Kidney epithelial cell (primary cell): Measurements from ENCODE around the gene PLA2G4A. TPM values are rescaled to one million over a fixed set of nuclear protein-coding genes. Genes with fewer than 3 reads are reported as not detected.
A peak's percentile ranks its signal among the peaks of the same experiment; 100 is the strongest.

Experiments
- DNase-seq: peaks from one replicate; pipeline ENCODE4 v3.0.0-alpha.2; 2010; ENCODE audit warnings: low read depth
- H3K27me3 ChIP-seq: 2 replicates; pipeline ENCODE4 v1.6.0; 2011; ENCODE audit warnings: low read length; ENCODE audit not compliant: control insufficient read depth, insufficient read depth
- H3K36me3 ChIP-seq: 2 replicates; pipeline ENCODE4 v1.5.1; 2011; ENCODE audit warnings: low read length; ENCODE audit not compliant: control insufficient read depth, insufficient read depth
- H3K4me3 ChIP-seq: 2 replicates; pipeline ENCODE4 v1.5.1; 2011; ENCODE audit warnings: low read depth, mild to moderate bottlenecking, control low read depth, low read length
- total RNA-seq: library from RNA; depleted of rRNA; stranded (reverse); fragments of >200 nt; gene quantifications from 2 replicates; pipeline ENCODE4 v1.2.3, GENCODE V29; 2015
- TF ChIP-seq, protein P1 (sequence below): IDR thresholded peaks from 2 replicates; pipeline ENCODE4 v1.5.1; 2011; ENCODE audit warnings: mild to moderate bottlenecking, moderate library complexity, low read length, control low read depth, inconsistent platforms; ENCODE audit not compliant: insufficient read depth, poor library complexity, severe bottlenecking

PLA2G4A gene
- total RNA-seq, 1 donor from 2014 or later = 0.71 TPM

DNA sequence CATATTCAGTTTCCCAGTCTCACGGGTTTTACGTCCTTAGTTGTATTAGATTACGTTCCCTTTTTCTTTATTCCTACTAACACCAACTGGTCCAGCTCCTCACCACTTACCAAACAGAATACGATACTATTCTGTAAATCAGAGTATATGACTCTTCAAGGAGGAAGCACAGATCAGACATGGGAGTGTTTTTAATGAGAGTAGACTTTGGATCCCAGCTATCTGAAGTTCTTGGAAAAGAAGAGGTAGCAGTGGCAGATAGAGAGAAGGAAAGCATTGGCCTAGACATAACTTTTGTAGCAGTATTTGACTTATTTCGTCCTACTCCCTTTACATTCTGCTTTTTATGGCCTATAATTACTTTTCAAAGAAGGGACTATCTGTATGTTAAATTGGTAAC is 24.1 kb upstream of the PLA2G4A start:
- TF ChIP-seq, protein P1, sequence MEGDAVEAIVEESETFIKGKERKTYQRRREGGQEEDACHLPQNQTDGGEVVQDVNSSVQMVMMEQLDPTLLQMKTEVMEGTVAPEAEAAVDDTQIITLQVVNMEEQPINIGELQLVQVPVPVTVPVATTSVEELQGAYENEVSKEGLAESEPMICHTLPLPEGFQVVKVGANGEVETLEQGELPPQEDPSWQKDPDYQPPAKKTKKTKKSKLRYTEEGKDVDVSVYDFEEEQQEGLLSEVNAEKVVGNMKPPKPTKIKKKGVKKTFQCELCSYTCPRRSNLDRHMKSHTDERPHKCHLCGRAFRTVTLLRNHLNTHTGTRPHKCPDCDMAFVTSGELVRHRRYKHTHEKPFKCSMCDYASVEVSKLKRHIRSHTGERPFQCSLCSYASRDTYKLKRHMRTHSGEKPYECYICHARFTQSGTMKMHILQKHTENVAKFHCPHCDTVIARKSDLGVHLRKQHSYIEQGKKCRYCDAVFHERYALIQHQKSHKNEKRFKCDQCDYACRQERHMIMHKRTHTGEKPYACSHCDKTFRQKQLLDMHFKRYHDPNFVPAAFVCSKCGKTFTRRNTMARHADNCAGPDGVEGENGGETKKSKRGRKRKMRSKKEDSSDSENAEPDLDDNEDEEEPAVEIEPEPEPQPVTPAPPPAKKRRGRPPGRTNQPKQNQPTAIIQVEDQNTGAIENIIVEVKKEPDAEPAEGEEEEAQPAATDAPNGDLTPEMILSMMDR = no peak
- H3K4me3 ChIP-seq = no peak overlapping the region
- no peaks in the 10 kb centered on the region for H3K36me3 ChIP-seq
- DNase-seq = no peak
- H3K27me3 ChIP-seq = no peaks in the 10 kb centered on the region

DNA sequence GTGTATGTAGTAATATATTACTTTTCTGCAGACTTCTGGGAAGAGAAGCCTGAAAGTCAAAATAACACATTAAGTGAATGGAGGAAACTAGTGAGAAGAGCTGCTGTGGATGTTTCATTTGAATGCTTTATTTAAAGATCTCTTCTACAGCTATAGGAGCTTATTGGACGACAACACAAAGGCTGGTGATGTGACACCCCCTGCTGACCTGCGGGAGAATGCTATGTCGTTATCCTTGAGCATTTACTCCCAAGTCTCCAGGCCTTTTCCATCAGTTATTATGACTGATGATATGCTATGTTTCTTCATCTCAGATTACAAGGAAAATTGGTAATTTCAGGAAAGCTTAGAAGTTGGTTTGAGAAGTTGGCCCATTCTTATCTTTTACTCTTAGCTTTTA is 22.3 kb upstream of the PLA2G4A start:
- TF ChIP-seq, protein P1 = no peak
- no peak for DNase-seq
- no peak overlapping the region for H3K4me3 ChIP-seq
- no peaks in the 10 kb centered on the region for H3K27me3 ChIP-seq
- H3K36me3 ChIP-seq = no peaks in the 10 kb centered on the region

DNA sequence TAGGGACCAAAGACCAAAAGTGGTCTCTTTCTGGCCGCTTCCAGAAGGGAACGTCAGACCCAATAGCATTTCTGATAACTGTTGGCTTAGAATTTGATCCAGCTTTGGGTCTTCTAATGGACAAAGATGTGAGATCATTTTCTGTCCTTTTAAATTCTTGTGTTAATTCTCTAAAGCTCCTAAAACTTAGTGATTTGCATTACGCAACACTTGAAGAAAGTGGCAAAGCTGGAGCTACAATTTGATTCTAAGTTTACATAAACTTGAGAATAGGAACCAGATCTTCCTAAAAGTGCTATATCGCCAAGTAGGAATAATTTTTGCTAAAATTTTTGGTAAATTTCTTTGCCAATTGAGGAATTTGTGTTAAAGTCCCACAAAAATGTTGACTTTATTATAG is 21.6 kb upstream of the PLA2G4A start:
- Histone ChIP-seq H3K36me3 (no peaks in the 10 kb centered on the region), H3K27me3 (no peaks in the 10 kb centered on the region), H3K4me3 (no peak overlapping the region)
- TF ChIP-seq, protein P1 = no peak
- DNase-seq = no peak

DNA sequence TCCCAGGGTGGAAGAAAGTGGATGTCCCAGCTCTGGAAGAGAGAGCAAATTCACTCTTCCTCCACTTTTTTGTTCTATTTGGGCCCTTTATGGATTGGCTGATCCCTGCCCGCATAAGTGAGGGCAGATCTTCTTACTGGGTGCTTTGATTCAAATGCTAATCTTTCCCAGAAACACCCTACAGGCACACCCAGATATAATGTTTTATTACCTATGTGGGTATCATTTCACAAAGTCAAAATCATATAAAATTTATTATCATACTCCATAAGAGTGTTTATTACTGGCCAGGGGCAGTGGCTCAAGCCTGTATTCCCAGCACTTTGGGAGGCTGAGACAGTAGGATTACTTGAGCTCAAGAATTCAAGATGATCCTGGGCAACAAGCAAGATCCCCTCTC is 16.9 kb upstream of the PLA2G4A start:
- Histone ChIP-seq H3K36me3 (no peaks in the 10 kb centered on the region), H3K4me3 (no peak overlapping the region), H3K27me3 (no peaks in the 10 kb centered on the region)
- TF ChIP-seq, protein P1 = no peak
- no peak for DNase-seq

DNA sequence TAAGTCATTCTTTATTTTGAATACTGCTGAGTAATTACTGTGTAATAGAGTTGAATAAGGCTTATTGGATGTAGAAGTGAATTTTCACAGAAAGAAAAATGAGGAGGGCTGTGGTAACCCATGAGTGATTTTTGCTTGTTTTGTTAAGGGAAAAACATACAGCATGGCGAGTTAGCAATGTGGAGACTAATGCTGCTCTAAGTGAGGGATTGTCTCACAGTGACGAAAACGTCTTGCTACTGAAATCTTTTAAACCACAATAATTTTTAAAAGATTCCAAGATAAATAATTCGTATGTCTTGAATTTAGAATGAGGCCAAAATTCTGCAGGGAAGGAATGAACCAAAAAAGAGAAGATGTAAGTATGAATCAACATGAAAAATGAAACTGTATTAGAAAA is 16.2 kb upstream of the PLA2G4A start:
- DNase-seq = peak; percentile 5
- TF ChIP-seq, protein P1 = no peak
- Histone ChIP-seq H3K36me3 (no peaks in the 10 kb centered on the region), H3K27me3 (no peaks in the 10 kb centered on the region), H3K4me3 (no peak overlapping the region)

DNA sequence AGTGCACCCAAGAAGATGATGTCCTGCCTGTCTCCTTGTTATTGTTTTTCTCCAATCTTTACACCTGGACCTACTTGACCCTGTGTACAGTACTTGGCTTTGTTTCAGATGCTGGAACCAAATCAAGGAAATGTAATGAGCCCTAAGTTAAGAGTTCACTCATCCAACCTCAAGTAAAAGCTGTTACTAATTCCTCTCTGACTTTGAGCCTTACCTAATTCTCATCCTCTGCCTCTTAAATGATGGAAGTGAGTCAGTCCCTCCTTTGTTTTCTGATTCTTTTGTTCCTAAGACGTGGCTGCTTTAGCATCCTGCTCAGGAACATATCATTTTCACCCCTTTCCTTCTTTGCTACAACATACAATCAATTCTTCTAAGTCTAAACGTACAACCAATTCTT is 15.3 kb upstream of the PLA2G4A start:
- TF ChIP-seq, protein P1 = no peak

More for the DNA sequence above, 15.3 kb upstream of the PLA2G4A start:
- no peak overlapping the region for H3K4me3 ChIP-seq
- no peaks in the 10 kb centered on the region for H3K27me3 ChIP-seq
- H3K36me3 ChIP-seq = no peaks in the 10 kb centered on the region
- DNase-seq = no peak
